ENCODE results near the gene FA2H. TPM values are rescaled to one million over a fixed set of nuclear protein-coding genes. Genes with fewer than 3 reads are reported as not detected.

Gene FA2H
- total and polyA plus RNA-seq, 2 of the 13 experiments (the other 11 are each of a cell fraction or from before 2014, with no cell fraction given), result 0.20 TPM; not detected in 1

DNA sequence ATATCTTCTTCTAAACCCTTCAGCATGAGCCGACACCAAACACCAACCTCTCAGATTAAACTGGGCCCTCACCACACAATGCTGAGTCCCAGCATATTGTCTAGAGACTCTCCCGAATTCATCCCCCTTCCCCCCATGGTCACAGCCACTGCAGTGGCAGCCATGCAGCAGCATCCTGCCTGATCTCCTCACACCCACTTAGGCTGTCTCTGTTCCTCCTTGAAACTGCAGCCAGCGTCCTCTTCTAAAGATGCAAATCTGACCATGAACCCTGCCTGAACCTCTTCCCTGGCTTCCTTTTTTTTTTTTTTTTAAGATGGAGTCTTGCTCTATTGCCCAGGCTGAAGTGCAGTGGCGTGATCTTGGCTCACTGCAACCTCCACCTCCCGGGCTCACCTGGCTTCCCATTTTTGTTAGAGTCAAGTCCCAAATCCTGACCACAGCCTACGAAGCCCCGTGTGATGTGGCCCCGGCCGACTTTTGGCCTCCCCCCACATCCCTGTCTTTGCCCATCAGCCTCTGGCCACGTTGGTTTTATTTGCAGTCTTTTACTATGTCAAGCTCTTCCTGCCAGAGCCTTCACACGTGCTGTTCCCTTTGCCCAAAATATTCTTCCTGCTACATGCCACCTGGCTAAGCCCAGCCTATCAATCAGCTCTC lies 2.8 kb downstream of the FA2H start:
- DNase-seq (ENCODE audit: low spot score) (no peak), FAIRE-seq (no peak), ATAC-seq (no peak)
- Histone ChIP-seq H4K20me1 (ENCODE audit: insufficient read depth, low read length) (no peaks in the 10 kb centered on the region), H3K9me3 (ENCODE audit: low read length) (no peaks in the 10 kb centered on the region), H3K9ac (ENCODE audit: insufficient read depth, low read depth, low read length) (no peak overlapping the region), H3K27ac (ENCODE audit: extremely low read length, insufficient read depth, low read length) (no peak overlapping the region), H3K4me3 (replicated peaks in 1 of 3; ENCODE audit: insufficient read depth in 1 of 3, low read depth in 2 of 3, low read length in 3 of 3) (no peak overlapping the region), H2AFZ (ENCODE audit: low read length) (no peak overlapping the region), H3K4me1 (ENCODE audit: insufficient read depth, low read length) (peaks cover 24% of the 10 kb centered on the region), H3K79me2 (ENCODE audit: insufficient read depth, low read length) (no peaks in the 10 kb centered on the region), H3K4me2 (ENCODE audit: low read depth, low read length) (no peak overlapping the region), H3K36me3 (replicated peaks in 1 of 2; ENCODE audit: control insufficient read depth in 1 of 2, insufficient read depth in 2 of 2, low read length in 2 of 2) (no peaks in the 10 kb centered on the region), H3K27me3 (ENCODE audit: control insufficient read depth in 1 of 2, insufficient read depth in 2 of 2, low read length in 2 of 2) (peaks cover 3 to 75% of the 10 kb centered on the region in 2 experiments; a peak in 4 of 5 replicates)
- in situ Hi-C loops (cut with HindIII; ENCODE audit: extremely low pct_ligation_motif_present, low pct_unique_long_range_greater_than_20kb), result no loop called here
- WGBS (ENCODE audit: low lambda C conversion rate), result 18% methylated on average over 11 of the region's 11 CpGs
- no TSS peak for BruUV-seq (replicated peaks)
- intact Hi-C loops (cut with micrococcal nuclease; ENCODE audit: unreplicated experiment), result no loop called here
- CTCF ChIA-PET (ENCODE audit: low intra/inter-chr PET ratio, low total read pairs), result no interaction called here
- POLR2A ChIA-PET, result no interaction called here
- TF ChIP-seq, protein P1, sequence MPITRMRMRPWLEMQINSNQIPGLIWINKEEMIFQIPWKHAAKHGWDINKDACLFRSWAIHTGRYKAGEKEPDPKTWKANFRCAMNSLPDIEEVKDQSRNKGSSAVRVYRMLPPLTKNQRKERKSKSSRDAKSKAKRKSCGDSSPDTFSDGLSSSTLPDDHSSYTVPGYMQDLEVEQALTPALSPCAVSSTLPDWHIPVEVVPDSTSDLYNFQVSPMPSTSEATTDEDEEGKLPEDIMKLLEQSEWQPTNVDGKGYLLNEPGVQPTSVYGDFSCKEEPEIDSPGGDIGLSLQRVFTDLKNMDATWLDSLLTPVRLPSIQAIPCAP (CRISPR knock-in tag; IDR thresholded peaks at IDR 0.05; ENCODE audit: low read depth), result no peak
- TF ChIP-seq ELF3 (CRISPR knock-in tag; IDR thresholded peaks at IDR 0.05) (no peak), ARID2 (CRISPR knock-in tag; IDR thresholded peaks at IDR 0.05; ENCODE audit: borderline replicate concordance) (no peak), ZBTB7B (CRISPR knock-in tag; IDR thresholded peaks at IDR 0.05) (no peak), RFX1 (IDR thresholded peaks at IDR 0.05) (no peak), ZNF839 (CRISPR knock-in tag; IDR thresholded peaks at IDR 0.05; ENCODE audit: borderline replicate concordance) (no peak), ZNF850 (CRISPR knock-in tag; conservative IDR thresholded peaks at IDR 0.05) (no peak)
- TF ChIP-seq, protein P2, sequence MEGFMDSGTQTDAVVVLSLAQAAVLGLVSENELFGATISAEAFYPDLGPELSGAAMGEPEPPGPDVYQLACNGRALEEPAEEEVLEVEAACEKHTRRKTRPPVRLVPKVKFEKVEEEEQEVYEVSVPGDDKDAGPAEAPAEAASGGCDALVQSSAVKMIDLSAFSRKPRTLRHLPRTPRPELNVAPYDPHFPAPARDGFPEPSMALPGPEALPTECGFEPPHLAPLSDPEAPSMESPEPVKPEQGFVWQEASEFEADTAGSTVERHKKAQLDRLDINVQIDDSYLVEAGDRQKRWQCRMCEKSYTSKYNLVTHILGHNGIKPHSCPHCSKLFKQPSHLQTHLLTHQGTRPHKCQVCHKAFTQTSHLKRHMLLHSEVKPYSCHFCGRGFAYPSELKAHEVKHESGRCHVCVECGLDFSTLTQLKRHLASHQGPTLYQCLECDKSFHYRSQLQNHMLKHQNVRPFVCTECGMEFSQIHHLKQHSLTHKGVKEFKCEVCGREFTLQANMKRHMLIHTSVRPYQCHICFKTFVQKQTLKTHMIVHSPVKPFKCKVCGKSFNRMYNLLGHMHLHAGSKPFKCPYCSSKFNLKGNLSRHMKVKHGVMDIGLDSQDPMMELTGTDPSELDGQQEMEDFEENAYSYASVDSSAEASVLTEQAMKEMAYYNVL (CRISPR knock-in tag; IDR thresholded peaks at IDR 0.05; ENCODE audit: borderline replicate concordance), result no peak
- TF ChIP-seq, protein P3, sequence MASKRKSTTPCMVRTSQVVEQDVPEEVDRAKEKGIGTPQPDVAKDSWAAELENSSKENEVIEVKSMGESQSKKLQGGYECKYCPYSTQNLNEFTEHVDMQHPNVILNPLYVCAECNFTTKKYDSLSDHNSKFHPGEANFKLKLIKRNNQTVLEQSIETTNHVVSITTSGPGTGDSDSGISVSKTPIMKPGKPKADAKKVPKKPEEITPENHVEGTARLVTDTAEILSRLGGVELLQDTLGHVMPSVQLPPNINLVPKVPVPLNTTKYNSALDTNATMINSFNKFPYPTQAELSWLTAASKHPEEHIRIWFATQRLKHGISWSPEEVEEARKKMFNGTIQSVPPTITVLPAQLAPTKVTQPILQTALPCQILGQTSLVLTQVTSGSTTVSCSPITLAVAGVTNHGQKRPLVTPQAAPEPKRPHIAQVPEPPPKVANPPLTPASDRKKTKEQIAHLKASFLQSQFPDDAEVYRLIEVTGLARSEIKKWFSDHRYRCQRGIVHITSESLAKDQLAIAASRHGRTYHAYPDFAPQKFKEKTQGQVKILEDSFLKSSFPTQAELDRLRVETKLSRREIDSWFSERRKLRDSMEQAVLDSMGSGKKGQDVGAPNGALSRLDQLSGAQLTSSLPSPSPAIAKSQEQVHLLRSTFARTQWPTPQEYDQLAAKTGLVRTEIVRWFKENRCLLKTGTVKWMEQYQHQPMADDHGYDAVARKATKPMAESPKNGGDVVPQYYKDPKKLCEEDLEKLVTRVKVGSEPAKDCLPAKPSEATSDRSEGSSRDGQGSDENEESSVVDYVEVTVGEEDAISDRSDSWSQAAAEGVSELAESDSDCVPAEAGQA (IDR thresholded peaks at IDR 0.05; ENCODE audit: low read depth), result no peak
- TF ChIP-seq, protein P3 (CRISPR knock-in tag; IDR thresholded peaks at IDR 0.05; ENCODE audit: borderline replicate concordance), result no peak
